Vagina (tissue), 2 donors: ENCODE measurements around the gene PIGN.

Experiments
- CTCF ChIP-seq, 3 experiments: fragments of 450-650 bp in 2 of 3; fragments of 200-600 bp in 1 of 3; sonication (generic) in 1 of 3; IDR thresholded peaks; one replicate each; pipeline ENCODE4 v1.5.1; 2017 to 2019; ENCODE audit warnings: antibody characterized with exemption in 3 of 3, mild to moderate bottlenecking in 2 of 3, moderate library complexity in 2 of 3
- POLR2AphosphoS5 ChIP-seq, 2 donors: sonication (generic); formaldehyde crosslinking; IDR thresholded peaks; one replicate each; pipeline ENCODE4 v1.9.0; 2017; ENCODE audit warnings: antibody characterized with exemption in 2 of 2, mild to moderate bottlenecking in 2 of 2, low read depth in 1 of 2; ENCODE audit not compliant: insufficient read depth in 1 of 2

- no peak for TF ChIP-seq CTCF (IDR thresholded peaks at IDR 0.05)
- TF ChIP-seq POLR2AphosphoS5 (IDR thresholded peaks at IDR 0.05; ENCODE audit: insufficient read depth in 1 of 2, low read depth in 1 of 2): no peak
Measured at GRCh38 chr18:62170857-62171256, 16.0 kb downstream of the PIGN start.
